ENCODE measurements around the gene MYOZ2. TPM values are rescaled to one million over a fixed set of nuclear protein-coding genes. Genes with fewer than 3 reads are reported as not detected.
"Not testable (repeated sequence)": the region's sequence is repeated elsewhere in the genome, so short reads cannot be mapped to it uniquely, and the experiment has no call there.

The MYOZ2 gene
- total RNA-seq, 1 experiment from 2014 or later, result not detected

- DNase-seq (ENCODE audit: low spot score), result no peak
Observed at GRCh38 chr4:119128148-119128547, 7.5 kb upstream of the MYOZ2 start.

DNA sequence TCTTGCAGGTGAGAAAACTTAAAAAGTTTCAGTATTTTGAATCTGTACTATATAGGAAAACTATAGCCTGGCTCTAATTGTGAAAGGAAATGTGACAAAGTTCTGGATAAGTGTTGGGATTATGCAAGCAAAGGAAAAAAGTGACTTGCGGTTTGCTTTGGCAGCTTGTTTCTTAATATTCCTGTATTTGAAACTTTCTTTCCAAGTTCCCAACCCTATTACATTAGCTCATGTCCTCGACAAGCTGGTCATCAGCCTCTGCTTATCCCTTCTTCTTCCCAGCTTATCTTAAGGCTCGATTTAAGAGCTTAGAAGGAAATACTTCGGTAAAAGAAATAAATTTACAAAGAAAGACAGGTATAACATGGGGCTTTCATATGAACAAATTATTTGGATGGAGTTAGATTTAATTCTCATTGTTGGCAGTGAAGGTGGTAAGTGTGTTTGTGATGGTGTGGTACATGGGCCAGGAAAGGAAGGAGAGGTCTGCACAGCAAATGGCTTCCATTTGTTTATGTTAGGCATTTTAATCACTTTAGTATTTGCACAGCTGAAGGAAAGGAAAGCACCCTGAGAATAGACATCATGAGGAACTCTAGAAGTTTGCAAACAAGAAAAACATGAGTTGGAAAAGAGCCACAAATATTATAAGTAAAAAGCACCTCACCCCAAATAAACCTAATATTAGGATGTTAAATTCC lies 5.1 kb upstream of the MYOZ2 start:
- DNase-seq (ENCODE audit: low spot score), result no peak

GRCh38 chr4:119131164-119131563 lies 4.5 kb upstream of the MYOZ2 start:
- DNase-seq (ENCODE audit: low spot score), result no peak

DNA sequence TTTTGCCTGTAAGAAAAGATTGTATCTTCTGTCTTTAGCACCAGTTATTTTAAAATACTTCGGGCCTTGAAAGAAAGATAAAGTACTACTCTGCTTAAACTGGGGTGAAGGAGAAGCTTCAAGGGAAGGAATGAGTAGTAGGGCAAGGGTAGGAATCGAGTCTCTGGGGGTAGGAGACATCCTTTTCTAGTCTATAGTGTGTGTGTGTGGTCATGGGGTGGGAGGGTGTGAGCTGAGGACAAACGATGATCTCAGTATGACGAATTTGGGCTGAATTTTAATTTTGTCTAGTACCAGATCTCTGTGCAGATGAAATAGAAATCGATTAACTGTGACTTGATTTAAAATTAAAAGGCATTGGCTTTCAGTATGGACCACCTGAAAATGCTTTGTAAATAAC lies 3.3 kb upstream of the MYOZ2 start:
- no peak for DNase-seq (ENCODE audit: low spot score)

DNA sequence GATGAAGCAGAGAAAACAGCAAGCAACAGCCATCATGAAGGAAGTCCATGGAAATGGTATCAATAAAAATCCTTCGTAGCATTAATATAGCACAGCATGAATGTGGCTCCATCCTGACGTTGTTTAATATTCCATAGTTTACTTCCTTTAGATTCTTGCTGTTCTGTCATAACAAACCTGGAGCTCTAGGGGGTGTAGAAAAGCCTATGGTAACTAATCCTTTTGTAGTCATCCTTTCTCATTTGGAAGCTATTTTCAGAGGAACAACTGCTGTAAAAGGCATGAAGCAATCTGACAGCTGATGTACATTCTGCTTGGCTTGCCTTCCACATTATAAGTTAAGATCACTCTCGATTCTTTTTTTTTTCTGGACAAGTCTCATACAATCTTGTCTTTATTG lies 914 bp downstream of the MYOZ2 start:
- no peak for DNase-seq (ENCODE audit: low spot score)

- no peak for DNase-seq (ENCODE audit: low spot score)
Observed at GRCh38 chr4:119138046-119138445, 2.4 kb downstream of the MYOZ2 start.

DNA sequence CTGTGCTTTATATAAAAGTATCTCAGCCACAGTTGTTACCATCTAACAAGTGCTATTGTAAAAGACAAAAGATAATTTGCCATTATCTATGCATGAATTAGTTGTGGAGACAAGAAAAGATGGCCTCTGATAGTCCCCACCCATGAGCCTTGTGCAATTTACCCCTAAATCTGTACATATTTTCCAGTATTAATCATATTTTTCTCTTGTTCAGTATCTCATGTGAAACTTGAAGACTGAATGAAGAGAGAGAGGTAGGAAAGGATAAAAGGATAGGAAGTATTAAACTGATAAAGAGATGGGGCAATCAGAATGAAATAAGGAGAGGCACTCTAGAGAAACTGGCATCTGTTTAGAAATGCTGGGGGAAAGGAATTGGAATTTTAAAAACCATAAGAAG lies 3.7 kb downstream of the MYOZ2 start:
- DNase-seq (ENCODE audit: low spot score), result no peak

- no peak for DNase-seq (ENCODE audit: low spot score)
Observed at GRCh38 chr4:119139822-119140252, 4.2 kb downstream of the MYOZ2 start.

- not testable (repeated sequence) for DNase-seq (ENCODE audit: low spot score)
Observed at GRCh38 chr4:119141283-119141682, 5.7 kb downstream of the MYOZ2 start.

GRCh38 chr4:119142833-119143232 lies 7.2 kb downstream of the MYOZ2 start:
- no peak for DNase-seq (ENCODE audit: low spot score)

GRCh38 chr4:119143341-119143740 lies 7.7 kb downstream of the MYOZ2 start:
- not testable (repeated sequence) for DNase-seq (ENCODE audit: low spot score)

GRCh38 chr4:119149110-119149509 lies 13.5 kb downstream of the MYOZ2 start:
- DNase-seq (ENCODE audit: low spot score), result no peak

GRCh38 chr4:119151161-119151560 lies 15.5 kb downstream of the MYOZ2 start:
- DNase-seq (ENCODE audit: low spot score), result no peak

DNA sequence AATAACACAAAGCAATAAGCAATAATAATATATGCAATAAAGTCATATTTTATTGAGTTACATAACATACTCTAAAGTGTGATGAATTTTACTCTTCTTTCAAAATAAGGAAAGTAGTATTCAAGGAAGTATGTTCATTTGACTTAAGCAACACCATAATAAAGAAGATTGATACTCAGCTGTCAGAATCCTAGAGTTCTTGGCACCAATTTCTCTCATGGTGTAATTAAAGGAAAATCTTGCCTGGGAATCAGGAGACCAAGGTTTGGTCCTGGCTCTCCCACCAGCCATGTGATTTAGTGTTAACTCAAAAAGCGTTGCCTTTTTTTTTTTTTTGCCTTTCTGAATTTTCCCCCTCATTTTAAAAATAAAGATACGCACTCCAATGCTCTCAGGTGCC lies 17.1 kb downstream of the MYOZ2 start:
- no peak for DNase-seq (ENCODE audit: low spot score)

DNA sequence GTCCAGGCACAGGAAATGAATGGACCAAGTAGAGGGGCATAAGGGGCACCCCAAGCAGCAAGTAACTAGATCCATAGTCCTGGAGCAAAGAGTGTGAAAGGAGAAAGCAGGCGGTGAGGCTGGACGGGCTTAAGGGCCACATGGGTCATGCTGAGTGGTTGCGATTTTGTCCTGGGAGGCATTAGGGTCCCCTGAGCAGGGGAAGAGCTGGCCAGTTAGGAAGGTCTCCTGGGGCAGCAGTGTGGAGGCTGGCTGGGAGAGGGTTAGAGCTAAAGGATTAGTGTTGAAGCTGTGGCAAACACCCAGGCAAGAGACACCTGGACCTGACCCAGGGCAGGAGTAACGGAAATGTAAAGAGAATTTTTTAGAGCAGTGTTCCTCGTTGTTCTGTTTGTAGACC lies 26.5 kb downstream of the MYOZ2 start:
- no peak for DNase-seq (ENCODE audit: low spot score)

GRCh38 chr4:119165767-119166166 lies 30.1 kb downstream of the MYOZ2 start:
- no peak for DNase-seq (ENCODE audit: low spot score)

DNA sequence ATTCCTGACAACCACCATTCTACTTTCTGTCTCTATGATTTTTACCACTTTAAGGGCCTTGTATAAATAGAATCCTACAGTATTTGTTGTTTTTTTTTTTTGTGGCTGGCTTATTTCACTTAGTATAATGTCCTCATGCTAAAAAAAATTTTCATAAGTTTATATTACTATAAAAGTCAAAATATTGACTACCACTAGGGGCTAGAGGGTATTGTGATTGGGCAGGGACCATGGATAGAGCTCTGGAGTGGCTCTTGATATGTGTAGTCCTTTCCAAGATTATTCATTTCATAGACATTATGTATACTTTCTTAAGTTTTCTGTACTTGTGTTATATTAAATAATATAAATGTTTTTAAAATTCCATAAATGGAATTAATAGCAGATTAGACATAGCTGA lies 34.6 kb downstream of the MYOZ2 start:
- no peak for DNase-seq (ENCODE audit: low spot score)

- DNase-seq (ENCODE audit: low spot score), result no peak
Observed at GRCh38 chr4:119172223-119172622, 36.6 kb downstream of the MYOZ2 start.

- not testable (repeated sequence) for DNase-seq (ENCODE audit: low spot score)
Observed at GRCh38 chr4:119173729-119174361, 38.2 kb downstream of the MYOZ2 start.

- no peak for DNase-seq (ENCODE audit: low spot score)
Observed at GRCh38 chr4:119179011-119179410, 43.4 kb downstream of the MYOZ2 start.

DNA sequence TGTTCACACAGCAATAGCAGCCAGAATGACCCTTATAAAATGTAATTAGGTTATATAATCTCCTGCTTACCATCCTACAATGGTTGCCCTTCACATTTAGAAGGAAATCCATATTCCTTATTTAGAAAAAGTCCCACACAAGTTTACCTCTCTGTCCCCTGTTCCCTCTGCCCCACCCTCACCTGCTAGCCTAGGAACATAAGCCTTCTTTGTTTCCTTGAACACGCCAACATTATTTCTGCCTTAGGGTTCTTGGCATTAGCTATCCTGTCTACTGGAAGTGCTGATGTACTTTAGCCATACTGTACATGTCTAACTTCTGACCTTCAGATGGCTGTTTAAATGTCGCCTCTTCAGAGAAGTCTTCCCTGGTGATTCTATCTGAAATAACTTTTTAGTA lies 48.5 kb downstream of the MYOZ2 start:
- DNase-seq (ENCODE audit: low spot score), result no peak

DNA sequence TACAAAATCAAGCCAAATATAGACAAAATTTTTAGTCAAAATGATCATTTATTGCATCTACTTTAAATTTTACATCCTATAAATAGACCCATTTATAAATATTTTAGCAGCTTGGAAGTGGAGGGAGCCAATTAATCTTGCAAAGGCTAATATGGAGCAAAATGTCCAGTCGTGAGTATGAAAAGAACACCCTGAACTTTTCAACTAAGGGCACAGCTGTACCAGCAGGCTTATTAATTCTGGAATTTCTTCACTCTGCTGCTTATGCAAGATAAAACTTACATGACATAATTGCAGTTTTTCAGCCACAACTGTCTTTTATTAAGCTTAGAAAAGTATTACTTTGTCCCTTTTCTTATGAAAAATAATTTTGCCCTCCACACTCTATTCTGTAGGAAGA lies 54.0 kb downstream of the MYOZ2 start:
- no peak for DNase-seq (ENCODE audit: low spot score)

GRCh38 chr4:119190354-119190753 lies 54.7 kb downstream of the MYOZ2 start:
- DNase-seq (ENCODE audit: low spot score), result no peak

- no peak for DNase-seq (ENCODE audit: low spot score)
Observed at GRCh38 chr4:119191505-119191904, 55.9 kb downstream of the MYOZ2 start.
